ENCODE data around the gene BRPF3. TPM values are rescaled to one million over a fixed set of nuclear protein-coding genes. Genes with fewer than 3 reads are reported as not detected.

Gene BRPF3
- total RNA-seq, 1 donor from 2014 or later = 36.5 TPM

DNA sequence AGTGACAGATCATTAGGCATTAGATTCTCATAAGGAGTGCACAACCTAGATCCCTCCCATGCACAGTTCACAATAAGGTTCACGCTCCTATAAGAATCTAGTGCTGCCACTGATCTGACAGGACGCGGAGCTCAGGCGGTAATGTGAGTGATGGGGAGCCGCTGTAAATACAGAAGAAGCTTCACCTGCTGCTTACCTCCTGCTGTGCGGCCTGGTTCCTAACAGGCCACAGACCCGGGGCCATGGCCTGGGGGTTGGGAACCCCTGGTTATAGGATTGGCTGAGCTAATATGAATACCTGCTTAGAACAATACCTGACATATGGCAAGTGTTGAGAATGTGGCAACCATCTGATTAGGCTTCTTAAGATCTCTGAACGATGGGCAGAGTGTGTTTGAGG lies 75.7 kb downstream of the BRPF3 start:
- H3K9me3 Mint-ChIP-seq = no peaks in the 10 kb centered on the region
- H3K27ac Mint-ChIP-seq = no peak overlapping the region
- no peaks in the 10 kb centered on the region for H3K36me3 Mint-ChIP-seq (ENCODE audit: low read depth)
- no peak for ATAC-seq (ENCODE audit: low read depth)
- no peak overlapping the region for H3K4me3 Mint-ChIP-seq
- peaks cover 12% of the 10 kb centered on the region for H3K27me3 Mint-ChIP-seq
- CTCF ChIA-PET = interaction anchor here (1.6 kb wide), 1 partner anchor 30 kb away, joined by 3 read pairs; no protein-coding TSS in a partner anchor
- no peak for DNase-seq
- H3K4me1 Mint-ChIP-seq = no peaks in the 10 kb centered on the region
- TF ChIP-seq, protein P1, sequence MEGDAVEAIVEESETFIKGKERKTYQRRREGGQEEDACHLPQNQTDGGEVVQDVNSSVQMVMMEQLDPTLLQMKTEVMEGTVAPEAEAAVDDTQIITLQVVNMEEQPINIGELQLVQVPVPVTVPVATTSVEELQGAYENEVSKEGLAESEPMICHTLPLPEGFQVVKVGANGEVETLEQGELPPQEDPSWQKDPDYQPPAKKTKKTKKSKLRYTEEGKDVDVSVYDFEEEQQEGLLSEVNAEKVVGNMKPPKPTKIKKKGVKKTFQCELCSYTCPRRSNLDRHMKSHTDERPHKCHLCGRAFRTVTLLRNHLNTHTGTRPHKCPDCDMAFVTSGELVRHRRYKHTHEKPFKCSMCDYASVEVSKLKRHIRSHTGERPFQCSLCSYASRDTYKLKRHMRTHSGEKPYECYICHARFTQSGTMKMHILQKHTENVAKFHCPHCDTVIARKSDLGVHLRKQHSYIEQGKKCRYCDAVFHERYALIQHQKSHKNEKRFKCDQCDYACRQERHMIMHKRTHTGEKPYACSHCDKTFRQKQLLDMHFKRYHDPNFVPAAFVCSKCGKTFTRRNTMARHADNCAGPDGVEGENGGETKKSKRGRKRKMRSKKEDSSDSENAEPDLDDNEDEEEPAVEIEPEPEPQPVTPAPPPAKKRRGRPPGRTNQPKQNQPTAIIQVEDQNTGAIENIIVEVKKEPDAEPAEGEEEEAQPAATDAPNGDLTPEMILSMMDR (IDR thresholded peaks at IDR 0.05) = no peak
- intact Hi-C loops (cut with micrococcal nuclease) = no loop called here
- POLR2A ChIA-PET = no interaction called here

DNA sequence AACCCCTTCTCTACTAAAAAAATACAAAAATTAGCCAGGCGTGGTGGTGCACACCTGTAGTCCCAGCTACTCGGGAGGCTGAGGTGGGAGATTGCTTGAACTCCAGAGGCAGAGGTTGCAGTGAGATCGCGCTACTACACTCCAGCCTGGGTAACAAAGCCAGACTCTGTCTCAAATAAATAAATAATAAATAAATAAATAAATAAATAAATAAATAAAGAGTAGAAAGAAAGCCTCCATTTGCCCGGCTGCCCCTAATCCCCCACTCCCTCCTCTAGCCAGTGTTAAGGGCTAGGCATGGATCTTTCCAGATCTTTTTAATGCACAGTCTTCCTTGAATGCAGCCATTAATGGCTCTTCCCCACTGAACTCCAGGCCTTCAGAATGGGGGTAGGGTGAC lies 76.5 kb downstream of the BRPF3 start:
- Mint-ChIP-seq H3K4me1 (no peaks in the 10 kb centered on the region), H3K4me3 (no peak overlapping the region), H3K27ac (no peak overlapping the region), H3K36me3 (ENCODE audit: low read depth) (no peaks in the 10 kb centered on the region), H3K9me3 (no peaks in the 10 kb centered on the region), H3K27me3 (peaks cover 15% of the 10 kb centered on the region)
- POLR2A ChIA-PET = no interaction called here
- no peak for ATAC-seq (ENCODE audit: low read depth)
- no peak for DNase-seq
- intact Hi-C loops (cut with micrococcal nuclease) = no loop called here
- TF ChIP-seq, protein P1 (IDR thresholded peaks at IDR 0.05) = no peak
- CTCF ChIA-PET = no interaction called here

DNA sequence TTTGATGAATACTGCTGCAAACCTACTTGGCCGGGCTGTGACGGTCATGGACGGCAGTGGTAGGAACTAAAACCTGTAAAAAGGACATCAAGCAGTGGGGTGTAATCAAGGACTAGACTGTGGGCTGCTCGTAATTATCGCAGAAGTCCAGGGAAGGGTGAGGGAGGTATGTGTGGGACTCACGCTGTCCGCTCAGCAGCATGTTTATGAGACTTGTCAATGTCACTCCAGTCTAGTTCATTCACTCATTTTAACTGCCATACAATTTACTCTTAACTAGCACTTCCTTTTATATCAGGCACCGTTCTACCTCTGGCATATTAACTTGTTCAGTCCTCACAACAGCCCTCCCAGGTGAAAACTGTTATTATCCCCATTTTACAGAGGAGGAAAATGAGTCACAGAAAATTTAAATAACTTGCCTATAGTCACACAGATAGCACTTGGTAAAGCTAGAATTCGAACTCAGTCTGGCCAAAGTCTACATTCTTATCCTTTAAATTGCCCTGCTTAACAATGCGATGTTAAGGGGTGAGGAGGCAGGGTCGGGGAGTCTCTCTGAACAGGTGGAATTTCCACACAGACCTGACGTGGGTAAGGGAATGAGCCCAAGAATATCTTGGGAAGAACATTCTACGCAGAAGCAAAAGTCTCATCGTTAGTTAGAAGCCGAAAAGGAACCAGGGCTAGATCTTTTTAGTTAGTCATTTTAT lies 77.4 kb downstream of the BRPF3 start:
- no peak overlapping the region for H3K27ac Mint-ChIP-seq
- peaks cover 24% of the 10 kb centered on the region for H3K27me3 Mint-ChIP-seq
- H3K4me1 Mint-ChIP-seq = no peaks in the 10 kb centered on the region
- no peaks in the 10 kb centered on the region for H3K9me3 Mint-ChIP-seq
- TF ChIP-seq, protein P1 (IDR thresholded peaks at IDR 0.05) = no peak
- DNase-seq = no peak
- no peak overlapping the region for H3K4me3 Mint-ChIP-seq
- intact Hi-C loops (cut with micrococcal nuclease) = no loop called here
- ChIA-PET POLR2A (no interaction called here), CTCF (no interaction called here)
- H3K36me3 Mint-ChIP-seq (ENCODE audit: low read depth) = no peaks in the 10 kb centered on the region
- ATAC-seq (ENCODE audit: low read depth) = no peak

DNA sequence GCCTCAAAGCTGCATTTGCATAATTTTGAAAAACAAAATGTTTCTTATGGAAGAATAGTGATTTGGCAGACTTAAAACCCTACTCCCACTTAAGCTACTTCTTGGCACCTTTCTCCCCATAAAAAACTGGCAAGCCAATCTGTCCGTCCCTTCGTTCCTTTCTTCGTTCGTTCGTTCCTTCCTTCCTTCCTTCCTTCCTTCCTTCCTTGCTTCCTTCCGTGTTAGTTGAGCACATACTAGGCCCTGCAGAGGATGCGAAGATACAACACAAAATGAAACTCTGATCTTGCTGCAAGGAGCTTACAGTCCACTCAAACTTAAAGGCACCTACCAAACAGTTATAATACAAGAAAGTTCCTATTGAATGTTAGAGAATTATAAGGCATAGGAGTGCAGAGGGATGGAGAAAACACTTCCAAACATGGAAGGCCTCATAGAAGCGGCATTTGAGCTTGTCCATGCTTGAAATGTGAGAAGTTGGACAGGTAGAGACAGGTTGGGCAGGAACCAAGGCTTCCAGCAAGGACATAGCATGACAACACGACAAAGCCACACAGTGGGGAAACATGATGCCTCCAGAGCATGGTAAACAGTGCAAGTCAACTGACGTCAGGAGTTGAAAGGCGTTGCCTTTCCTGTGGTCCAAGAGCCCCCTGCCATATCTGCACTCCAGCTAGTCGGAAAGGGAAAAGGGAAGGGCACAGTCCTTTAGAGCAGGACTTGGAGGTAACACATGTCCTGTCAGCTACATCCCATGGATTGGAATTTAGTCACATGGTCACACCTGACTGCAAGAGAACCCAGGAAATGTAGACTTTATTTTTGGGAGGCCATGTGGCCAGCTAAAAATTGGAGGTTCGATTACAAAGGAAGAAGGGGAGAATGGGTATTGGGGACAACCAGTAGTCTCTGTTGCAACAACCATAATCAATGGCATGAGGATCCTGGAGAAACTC lies 80.3 kb downstream of the BRPF3 start:
- POLR2A ChIA-PET = no interaction called here
- Mint-ChIP-seq H3K4me3 (no peak overlapping the region), H3K9me3 (no peaks in the 10 kb centered on the region), H3K4me1 (peaks cover 13% of the 10 kb centered on the region), H3K27ac (no peak overlapping the region), H3K36me3 (ENCODE audit: low read depth) (no peaks in the 10 kb centered on the region), H3K27me3 (peaks cover 24% of the 10 kb centered on the region)
- CTCF ChIA-PET = no interaction called here
- DNase-seq (no peak), ATAC-seq (ENCODE audit: low read depth) (no peak)
- intact Hi-C loops (cut with micrococcal nuclease) = no loop called here
- TF ChIP-seq, protein P1 (IDR thresholded peaks at IDR 0.05) = no peak

DNA sequence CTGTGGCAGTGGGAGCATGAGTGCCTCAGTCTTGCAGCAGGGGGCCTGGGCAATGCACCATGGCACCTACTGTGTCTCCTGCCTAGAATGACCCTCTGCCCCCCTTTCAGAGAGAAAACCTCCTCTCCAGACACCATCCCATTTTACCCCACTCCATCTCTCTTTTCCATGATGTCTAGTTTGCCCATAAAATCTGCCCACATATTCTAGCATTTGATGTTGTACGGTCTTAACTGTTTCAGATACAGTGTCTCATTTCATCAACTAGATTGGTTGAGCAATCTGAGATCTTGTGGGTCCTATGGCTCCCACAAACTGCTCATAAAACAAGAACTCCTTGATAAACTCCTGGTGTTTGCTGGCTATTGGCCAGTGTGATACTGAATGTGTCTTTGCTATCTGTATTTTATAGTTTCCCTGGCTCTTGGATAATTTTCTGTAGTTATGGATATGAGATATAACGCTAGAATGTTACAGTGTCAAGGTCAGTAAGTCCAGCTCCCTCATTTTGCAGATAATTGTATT lies 81.5 kb downstream of the BRPF3 start:
- no peak for ATAC-seq (ENCODE audit: low read depth)
- no peaks in the 10 kb centered on the region for H3K9me3 Mint-ChIP-seq
- peaks cover 13% of the 10 kb centered on the region for H3K4me1 Mint-ChIP-seq
- no peak overlapping the region for H3K27ac Mint-ChIP-seq
- no peak overlapping the region for H3K4me3 Mint-ChIP-seq
- no peak for DNase-seq
- intact Hi-C loops (cut with micrococcal nuclease) = no loop called here
- CTCF ChIA-PET = no interaction called here
- H3K36me3 Mint-ChIP-seq (ENCODE audit: low read depth) = no peaks in the 10 kb centered on the region
- TF ChIP-seq, protein P1 (IDR thresholded peaks at IDR 0.05) = no peak
- peaks cover 21% of the 10 kb centered on the region for H3K27me3 Mint-ChIP-seq
- POLR2A ChIA-PET = no interaction called here

Measured in activated B cell treated with CpG ODN at 0.5 μM for 24 hours (primary cell).